ENCODE data around the gene CNPY2.

DNA sequence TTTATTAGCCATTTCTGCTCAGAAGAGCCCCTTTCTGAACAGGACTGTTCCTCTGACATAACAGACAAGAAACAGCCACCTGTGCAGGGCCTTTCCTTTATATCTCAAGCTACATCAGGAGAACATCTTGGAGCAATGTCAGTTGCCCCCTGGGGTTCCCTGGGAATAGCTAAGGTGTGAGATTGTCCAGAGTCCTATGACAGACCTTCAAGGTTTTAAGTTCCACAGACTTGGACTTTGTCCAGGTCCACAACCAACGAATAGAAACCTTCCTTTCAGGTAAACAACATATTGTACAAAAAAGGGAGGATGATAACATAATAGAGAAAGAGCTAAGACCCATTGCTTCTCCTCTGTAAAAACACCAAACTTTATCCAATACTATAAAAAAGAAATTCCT, 25.8 kb upstream of the CNPY2 start:
- TF ChIP-seq, protein P1, sequence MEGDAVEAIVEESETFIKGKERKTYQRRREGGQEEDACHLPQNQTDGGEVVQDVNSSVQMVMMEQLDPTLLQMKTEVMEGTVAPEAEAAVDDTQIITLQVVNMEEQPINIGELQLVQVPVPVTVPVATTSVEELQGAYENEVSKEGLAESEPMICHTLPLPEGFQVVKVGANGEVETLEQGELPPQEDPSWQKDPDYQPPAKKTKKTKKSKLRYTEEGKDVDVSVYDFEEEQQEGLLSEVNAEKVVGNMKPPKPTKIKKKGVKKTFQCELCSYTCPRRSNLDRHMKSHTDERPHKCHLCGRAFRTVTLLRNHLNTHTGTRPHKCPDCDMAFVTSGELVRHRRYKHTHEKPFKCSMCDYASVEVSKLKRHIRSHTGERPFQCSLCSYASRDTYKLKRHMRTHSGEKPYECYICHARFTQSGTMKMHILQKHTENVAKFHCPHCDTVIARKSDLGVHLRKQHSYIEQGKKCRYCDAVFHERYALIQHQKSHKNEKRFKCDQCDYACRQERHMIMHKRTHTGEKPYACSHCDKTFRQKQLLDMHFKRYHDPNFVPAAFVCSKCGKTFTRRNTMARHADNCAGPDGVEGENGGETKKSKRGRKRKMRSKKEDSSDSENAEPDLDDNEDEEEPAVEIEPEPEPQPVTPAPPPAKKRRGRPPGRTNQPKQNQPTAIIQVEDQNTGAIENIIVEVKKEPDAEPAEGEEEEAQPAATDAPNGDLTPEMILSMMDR (IDR thresholded peaks at IDR 0.05), result no peak
- no peak for TF ChIP-seq POLR2A (IDR thresholded peaks at IDR 0.05)
